NCI-H510A treated with DMSO at 0.1 percent for 48 hours (cell line): ENCODE results near the gene PRR5L.
"Not testable (repeated sequence)": the region's sequence is repeated elsewhere in the genome, so short reads cannot be mapped to it uniquely, and the experiment has no call there.

ENCODE experiments used
- DNase-seq: peaks from one replicate; lab custom pipeline; 2025; lab: John Stamatoyannopoulos, UW

PRR5L gene

DNA sequence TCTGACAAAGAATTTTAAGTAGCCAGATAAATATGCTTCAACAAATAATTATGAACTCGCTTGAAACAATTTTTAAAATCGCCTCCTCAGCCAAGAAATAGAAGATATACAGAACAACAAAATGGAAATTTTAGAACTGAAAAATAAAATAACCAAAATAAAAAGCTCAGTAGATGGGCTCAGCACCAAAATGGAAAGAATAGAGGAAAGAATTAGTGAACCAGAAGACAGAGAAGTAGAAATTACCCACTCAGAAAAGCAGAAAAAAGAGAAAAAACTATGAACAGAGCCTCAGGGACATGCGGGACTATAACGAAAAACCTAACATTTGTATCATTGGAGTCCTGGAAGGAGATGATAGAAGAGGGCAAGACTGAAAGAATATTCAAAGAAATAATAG, 14.2 kb upstream of the PRR5L start:
- DNase-seq = no peak

DNA sequence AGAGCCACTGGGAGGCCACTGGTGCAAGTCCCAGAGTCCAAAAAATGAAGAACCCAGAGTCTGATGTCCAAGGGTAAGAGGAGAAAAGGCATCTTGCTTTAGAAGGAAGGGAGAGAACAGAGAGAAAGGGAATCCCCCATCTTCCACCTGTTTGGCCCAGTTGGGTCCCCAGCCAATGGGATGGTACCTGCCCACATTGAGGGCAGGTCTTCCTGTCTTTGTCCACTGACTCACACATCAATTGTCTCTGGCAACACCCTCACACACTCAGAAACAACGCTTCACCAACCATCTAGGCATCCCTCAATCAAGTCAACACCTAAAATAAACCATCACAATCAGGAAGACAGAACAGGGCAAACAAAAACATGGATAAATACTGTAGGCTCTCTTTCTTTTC, 13.2 kb upstream of the PRR5L start:
- no peak for DNase-seq

DNA sequence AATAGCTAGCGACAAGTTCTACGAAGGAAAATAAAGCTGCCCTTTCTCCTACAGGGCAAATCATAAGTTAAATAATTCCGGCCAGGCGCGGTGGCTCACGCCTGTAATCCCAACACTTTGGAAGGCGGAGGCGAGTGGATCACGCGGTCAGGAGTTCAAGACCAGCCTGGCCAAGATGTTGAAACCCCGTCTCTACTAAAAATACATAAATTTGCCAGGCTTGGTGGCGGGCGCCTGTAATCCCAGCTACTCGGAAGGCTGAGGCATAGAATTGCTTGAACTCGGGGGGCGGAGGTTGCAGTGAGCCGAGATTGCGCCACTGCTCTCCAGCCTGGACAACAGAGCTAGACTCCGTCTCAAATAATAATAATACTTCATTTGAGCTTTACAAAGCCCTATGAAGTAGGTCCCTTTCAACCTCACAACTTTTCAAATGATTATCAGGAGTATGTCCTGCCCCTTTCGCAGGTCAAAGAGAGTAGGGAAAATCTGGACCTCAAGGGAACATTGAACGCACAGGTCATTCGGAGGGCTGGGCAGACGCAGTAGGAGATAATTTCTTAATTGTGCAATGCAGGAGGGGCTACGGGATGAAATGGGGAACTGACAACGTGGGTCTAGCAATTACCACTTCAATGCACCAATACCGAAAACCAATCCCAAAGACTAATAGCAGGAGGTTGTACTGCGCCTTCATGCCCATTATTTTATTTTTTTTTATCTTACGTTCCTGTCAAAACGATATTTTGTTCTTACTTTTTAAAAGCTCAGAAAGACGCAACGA, 7.5 kb upstream of the PRR5L start:
- no peak for DNase-seq

GRCh38 chr11:36289226-36289852, 6.7 kb upstream of the PRR5L start, which contains the start of gene COMMD9:
Gene COMMD9, minus strand, starts transcription at chr11:36289424. Its CDS starts 12 bp downstream, at chr11:36289412.
- DNase-seq = peak; percentile 57

DNA sequence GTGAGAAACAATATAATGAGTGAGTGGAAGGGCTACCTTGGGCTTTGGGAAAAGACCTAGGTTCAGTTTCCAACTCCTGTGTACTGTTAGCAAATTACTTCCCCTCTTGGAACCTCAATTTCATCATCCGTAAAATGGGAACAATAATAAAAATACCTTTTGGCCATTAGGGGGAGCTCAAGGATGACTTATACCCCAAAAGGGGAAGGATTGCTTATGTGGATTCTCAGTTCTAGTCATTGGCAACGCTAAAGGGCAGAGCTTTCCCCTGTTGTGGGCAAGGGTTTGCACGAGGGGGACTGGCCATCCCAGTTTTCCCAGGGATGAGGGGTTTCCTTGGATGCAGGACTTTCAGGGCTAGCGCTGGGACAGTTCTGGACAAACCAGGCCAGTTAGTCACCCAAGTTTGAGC, 3.8 kb upstream of the PRR5L start:
- peak; percentile 37 for DNase-seq

DNA sequence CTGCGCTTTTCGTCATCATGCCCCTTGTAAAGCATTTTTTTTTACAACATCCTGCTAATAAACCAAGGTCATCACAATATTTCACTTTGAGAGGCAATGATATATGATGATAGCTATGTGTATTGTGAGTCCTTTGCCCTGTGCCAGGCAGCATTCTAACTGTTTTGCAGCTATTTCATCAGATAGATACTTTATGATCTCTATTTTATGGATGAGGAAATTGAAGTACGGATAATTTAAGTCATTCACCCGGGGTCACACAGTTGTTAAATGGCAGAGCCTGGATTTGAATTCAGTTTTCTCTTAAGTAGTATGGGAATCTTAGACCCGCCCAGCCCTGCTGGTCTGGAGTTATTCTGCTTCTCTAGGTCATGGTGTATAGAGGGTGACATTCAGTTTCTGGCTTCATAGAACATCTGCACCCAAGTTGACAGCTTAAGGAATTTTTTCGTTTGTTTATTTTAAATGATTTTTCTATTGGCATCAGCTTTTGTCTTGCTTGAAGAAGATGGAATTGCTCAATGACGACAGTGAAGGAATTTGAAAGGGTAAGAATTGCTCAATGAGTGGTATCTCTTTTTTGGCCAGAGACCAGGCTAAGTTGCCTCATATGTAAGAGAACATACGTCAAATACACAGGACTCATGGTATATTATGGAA, 926 bp downstream of the PRR5L start:
- no peak for DNase-seq

GRCh38 chr11:36300650-36301049, 4.6 kb downstream of the PRR5L start:
- DNase-seq = no peak

- DNase-seq = no peak
Measured at GRCh38 chr11:36304351-36304750, 8.3 kb downstream of the PRR5L start.

GRCh38 chr11:36305047-36305446, 9.0 kb downstream of the PRR5L start:
- DNase-seq = no peak

- no peak for DNase-seq
Measured at GRCh38 chr11:36306888-36307287, 10.8 kb downstream of the PRR5L start.

- no peak for DNase-seq
Measured at GRCh38 chr11:36308577-36308976, 12.5 kb downstream of the PRR5L start.

GRCh38 chr11:36309779-36310178, 13.7 kb downstream of the PRR5L start:
- no peak for DNase-seq

DNA sequence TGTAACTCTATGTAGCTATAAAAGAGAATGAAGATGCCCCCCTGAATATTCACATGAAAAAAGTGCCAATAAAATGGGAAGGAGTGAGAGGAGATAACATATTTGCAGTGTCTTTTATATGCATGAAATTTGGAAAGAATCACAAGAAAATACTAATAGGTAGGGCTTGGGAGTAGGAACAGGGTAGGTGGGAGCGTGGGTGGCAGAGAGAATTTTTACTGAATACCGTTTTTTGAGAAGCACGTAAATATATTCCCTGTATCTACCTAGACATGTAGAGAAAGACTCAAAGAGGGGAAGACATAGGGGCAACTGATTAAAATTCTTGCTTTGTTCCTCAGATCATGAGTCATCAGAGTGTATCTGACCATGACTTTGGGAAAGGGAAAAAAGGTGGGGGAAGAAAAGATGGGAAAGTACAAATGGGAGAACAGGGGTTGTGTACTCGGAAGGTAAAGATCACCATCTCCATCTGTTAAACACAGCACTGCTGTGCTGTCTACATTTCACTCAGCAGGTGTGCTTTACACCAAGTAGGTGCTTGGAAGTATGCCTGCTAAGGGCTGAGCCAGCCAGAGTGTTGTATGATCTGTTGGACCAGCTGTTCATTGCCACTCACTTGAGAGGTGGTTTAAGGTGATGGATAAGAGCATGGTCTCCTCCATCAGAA, 16.0 kb downstream of the PRR5L start:
- peak; percentile 31 for DNase-seq

- no peak for DNase-seq
Measured at GRCh38 chr11:36312611-36313472, 16.8 kb downstream of the PRR5L start.

- DNase-seq = no peak
Measured at GRCh38 chr11:36313750-36314433, 17.8 kb downstream of the PRR5L start.

- no peak for DNase-seq
Measured at GRCh38 chr11:36314434-36314767, 18.3 kb downstream of the PRR5L start.

DNA sequence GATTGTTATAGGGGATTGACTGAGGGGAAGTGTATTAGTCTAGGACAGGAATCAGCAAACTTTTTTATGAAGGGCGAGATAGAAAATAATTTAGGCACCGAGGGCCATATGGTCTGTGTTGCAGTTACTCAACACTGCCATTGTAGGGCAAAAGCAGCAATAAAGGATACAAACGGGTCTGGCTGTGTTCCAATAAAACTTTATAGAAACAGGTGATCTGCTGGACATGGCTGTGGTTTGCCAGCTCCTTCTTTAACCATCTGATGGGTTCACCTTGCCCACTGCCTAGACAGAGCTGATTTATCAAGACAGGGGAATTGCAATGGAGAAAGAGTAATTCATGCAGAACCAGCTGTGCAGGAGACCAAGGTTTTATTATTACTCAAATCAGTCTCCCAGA, 20.0 kb downstream of the PRR5L start:
- no peak for DNase-seq

GRCh38 chr11:36317992-36318391, 21.9 kb downstream of the PRR5L start:
- no peak for DNase-seq

GRCh38 chr11:36324956-36325355, 28.9 kb downstream of the PRR5L start:
- DNase-seq = not testable (repeated sequence)

DNA sequence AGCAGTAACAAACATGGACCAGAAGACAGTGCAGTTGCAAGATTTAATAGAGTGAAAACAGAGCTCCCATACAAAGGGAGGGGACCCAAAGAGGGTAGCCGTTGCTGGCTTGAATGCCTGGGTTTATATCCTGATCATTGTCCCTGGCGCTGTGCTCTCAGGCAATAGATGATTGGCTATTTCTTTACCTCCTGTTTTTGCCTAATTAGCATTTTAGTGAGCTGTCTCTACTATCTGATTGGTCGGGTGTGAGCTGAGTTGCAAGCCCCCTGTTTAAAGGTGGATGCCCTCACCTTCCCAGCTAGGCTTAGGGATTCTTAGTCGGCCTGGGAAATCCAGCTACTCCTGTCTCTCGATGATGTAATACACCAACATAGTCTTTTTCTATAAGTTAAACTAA, 29.3 kb downstream of the PRR5L start:
- DNase-seq = not testable (repeated sequence)
